UCSD-AML1 (cell line): ENCODE results near the gene CFDP1.
A peak's percentile ranks its signal among the peaks of the same experiment; 100 is the strongest.

Experiments
- DNase-seq: peaks from one replicate; lab custom pipeline; 2025; ENCODE audit not compliant: unreplicated experiment; lab: John Stamatoyannopoulos, UW

Gene CFDP1

GRCh38 chr16:75377729-75378386, 55.4 kb downstream of the CFDP1 start:
- no peak for DNase-seq

- no peak for DNase-seq
Observed at GRCh38 chr16:75376475-75377161, 56.7 kb downstream of the CFDP1 start.

- no peak for DNase-seq
Observed at GRCh38 chr16:75374388-75374787, 58.9 kb downstream of the CFDP1 start.

DNA sequence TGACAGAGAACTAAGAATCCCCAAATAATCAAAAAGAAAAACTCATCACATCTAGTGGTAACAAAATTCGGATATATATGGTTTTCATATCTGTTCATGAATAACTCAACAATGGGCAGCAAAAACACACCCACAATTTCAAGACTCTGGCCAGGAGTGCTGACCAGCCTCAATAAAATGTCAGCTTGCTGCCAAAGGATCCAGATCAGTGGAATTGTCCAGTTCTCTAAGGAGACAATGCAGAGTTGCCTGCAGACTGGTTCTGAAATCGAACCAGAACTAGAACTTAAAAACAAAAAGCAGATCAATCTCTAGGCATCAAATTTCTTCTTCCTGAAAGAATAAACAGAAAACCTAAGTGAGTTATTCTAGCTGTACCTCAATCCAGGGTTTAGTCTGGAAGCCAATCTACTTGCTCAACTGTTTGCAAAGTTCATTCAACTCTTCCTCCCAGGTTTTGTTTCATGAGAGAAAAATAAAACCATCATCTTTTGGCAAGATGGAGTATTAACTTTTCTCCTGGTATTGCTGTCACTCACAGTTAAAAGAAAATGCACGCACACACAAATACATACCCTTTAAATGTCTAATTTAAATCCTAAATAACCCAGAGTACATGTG, 61.0 kb downstream of the CFDP1 start:
- DNase-seq: no peak

GRCh38 chr16:75371171-75371570, 62.1 kb downstream of the CFDP1 start:
- DNase-seq: no peak

DNA sequence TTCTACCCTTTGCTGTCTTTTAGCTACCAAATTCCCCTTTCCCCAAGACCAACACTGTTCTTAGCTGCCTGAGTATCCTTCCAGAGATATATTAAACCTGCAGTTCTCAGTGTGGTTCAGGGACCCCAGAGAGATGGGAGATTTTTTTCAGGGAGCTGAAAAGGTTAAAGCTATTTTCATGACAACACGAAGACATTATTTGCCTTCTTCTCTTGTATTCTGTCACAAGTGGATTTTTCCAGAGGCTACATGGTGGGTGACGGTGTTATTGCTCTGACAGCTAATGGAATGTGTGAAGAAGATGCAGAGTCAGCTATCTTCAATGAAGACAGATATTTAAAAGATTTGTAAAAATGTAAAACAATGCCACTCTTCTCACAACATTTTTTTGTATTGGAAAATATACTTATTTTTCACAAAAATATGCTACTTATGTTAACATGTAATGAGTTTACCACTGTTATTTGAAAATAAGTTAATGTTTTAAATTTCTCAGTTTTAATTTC, 69.0 kb downstream of the CFDP1 start:
- no peak for DNase-seq

DNA sequence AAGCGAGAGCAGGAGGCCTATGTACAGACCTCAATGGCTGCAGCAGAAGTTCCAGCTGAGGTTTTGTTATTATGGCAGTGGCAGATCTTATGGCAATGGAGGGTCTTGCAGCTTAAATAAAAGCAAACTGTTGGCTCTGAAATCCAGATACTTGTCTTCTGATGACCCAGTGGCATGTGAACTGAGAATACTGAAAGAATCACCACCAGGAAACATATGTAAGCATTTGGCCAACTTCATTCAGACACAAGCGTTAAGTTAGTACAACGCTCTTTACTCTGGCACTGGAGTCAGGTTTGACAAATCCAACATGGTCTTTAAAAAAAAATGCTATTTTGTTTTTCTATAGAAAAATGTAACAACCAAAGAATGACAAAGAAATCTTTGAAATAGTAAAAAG, 70.5 kb downstream of the CFDP1 start:
- no peak for DNase-seq

DNA sequence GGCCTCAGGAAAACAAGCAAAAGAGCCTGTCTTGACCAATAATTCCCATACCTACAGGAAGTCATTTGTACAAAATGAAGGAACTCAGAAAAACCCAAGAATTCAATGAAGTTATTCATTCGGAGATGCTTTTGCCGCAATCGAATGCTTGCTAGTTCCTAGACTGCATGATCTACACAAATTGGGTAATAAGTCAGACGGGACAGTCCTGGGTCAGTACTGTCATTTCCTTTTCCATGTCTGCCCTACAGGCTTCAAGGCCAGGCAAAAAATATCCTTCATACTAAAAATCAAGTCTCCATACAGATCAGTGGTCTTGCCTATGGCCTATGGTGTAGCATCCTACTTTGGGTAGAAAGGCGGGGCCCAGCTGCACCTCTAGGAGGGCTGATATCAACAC, 71.4 kb downstream of the CFDP1 start:
- DNase-seq: no peak

DNA sequence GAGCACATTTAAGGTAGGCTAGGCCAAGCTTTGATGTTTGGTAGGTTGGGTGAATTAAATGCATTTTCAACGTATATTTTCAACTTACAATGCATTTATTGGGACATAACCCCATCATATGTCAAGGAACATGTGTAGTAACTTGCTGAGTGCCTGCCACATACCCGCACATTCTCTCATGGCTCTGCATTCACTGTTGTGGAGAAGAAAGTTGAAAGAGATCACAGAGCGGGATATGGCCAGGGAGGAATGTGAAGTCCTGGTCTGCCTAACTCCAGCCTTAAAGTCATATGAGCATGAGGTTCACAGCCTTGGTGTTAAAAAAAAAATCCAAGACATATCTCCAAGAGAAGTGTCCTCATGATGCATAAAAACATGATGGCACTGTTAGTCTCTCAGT, 79.1 kb downstream of the CFDP1 start:
- no peak for DNase-seq

- DNase-seq: no peak
Observed at GRCh38 chr16:75351183-75351582, 82.1 kb downstream of the CFDP1 start.

DNA sequence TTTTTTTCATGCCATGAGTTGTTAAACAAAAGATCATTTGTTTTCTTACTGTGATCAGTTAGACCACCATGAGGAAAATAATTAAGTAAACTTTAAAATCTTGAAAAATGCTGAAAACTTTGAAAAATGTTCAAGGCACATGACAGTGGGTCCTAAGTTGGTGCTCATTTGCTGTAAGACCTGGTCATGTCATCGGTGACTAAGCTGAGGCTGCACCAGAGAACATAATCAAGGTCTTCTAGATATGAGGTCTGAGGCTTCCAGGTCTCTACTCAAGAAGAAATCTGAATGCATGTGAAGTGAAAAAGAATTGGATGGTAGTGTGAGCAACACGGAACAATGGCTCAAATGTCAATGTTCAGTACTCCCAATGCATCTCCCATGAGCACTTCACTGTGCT, 87.6 kb downstream of the CFDP1 start:
- DNase-seq: no peak

- DNase-seq: no peak
Observed at GRCh38 chr16:75343941-75344340, 89.4 kb downstream of the CFDP1 start.

DNA sequence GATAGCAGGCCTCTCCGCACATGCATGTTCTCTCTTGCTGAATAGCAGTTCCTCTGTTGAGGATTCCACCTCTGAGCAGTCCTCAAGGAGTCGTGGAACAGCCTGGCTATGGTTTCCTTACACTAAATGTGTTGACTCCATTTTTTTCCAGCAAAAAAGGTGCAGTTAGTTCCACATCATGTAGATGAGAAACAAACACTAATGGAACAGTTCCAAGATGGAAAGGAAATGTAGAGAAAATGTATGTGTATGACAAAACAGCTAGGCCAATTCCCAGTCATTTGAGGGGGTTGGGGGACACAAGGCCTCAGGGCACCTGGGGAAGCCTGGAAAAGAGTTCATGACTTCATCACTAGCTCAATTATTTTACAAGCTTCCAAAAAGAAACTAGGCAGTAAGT, 90.0 kb downstream of the CFDP1 start:
- no peak for DNase-seq

DNA sequence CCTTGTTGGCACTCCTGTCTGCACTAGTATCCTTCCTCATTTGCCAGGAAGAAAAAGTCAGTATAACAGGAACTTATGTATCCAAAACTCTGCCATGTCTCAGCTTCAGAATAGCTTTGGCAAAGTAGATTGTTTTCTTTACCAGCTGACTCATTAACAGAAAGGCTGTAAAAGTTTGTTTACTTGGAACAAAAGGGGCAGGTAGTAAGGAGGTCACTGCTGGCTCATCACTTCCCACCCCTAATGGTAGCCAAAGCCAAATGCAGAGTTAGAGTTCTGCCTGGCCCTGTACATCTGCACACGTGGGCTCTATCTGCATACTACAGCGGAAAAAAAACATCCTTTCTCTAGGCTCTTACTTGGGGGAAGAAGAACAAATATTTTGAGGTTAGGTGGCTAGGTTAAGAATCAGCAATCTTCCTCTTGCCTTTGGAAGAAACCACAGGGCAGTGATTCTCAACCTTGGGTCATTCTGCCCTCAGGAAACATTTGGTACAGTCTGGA, 90.9 kb downstream of the CFDP1 start:
- DNase-seq: no peak

GRCh38 chr16:75341564-75342307, 91.6 kb downstream of the CFDP1 start:
- no peak for DNase-seq

DNA sequence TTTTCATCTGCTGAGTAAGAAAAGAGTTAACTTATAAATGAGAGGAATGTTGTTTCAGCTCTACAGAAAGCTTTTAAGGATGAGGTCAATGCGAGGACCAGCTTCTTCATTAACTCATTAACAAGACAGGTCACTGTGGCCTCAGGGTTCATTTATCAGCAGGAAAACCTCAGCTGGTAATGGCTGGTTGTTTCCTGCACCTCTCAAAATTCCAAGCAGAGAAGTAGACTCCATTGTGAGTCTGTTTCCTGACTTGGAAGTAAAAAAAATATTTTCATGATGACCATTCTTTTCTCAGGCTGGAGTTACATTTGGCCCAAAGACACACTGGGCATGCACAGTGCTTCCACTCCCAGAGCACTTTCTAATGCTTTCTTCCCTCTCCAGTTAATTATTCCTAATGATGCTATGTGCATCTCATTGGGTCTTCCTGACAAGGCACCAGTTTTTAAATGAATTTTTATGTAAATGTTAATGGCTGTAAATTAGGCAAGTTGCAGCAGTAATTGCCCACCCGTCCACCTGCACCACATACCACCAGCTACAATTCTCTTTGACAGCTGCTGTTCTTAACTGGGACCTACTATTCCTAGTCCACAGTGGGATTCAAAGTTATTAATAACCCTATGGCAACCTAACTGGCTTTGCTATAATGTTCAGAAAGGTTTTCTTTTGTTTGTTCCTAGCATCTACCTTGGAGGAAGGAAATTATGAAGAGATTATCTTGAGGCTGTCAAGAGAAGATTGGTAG, 92.4 kb downstream of the CFDP1 start:
- no peak for DNase-seq

- DNase-seq: no peak
Observed at GRCh38 chr16:75337430-75337829, 95.9 kb downstream of the CFDP1 start.

DNA sequence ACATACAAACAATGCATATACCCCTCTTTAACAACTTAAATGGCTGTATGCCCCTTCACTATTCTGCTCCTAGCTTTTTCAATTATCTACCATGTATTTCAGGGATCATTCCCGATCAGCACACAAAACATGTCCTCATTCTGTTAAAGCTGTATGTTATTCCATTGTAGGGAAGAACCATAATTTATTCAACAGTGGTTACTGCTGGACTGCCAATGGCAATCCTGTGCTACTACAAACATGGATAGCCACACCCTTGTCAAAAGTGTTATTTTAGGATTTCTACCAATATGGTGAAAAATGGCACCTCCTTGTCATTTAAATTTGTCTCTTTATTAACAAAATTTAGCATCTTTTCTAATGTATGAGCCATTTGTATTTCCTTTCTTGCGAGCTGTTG, 96.8 kb downstream of the CFDP1 start:
- no peak for DNase-seq

DNA sequence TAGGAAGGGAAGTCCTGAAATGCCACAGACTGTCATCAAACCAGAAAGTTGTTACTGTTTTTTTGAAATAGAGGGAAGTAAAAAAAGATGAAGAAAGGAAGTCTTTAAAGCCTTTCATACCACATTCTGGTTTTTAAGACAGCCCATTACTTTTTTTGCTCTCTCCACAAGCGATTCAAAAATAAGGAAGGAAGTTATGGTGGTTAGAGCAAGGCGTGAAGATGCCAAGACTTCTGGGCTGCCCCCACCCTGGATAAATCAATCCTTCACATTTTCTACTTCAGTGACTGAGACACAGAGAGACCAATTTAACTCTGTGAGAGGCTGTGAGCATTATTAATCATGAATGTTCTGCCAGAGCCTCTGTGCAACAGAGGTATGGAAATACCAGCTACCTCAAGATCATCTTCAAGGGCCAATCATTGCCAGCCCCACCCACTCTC, 99.6 kb downstream of the CFDP1 start:
- peak; percentile 30 for DNase-seq

GRCh38 chr16:75329943-75330342, 103.4 kb downstream of the CFDP1 start:
- DNase-seq: no peak

GRCh38 chr16:75326333-75326732, 107.0 kb downstream of the CFDP1 start:
- DNase-seq: no peak
